Brain microvascular endothelial cell (primary cell): ENCODE measurements around the gene WLS.

Experiments used
- DNase-seq: peaks from one replicate; pipeline ENCODE4 v3.0.0-alpha.2; 2020
- H3K27ac ChIP-seq: fragments of 250-450 bp; sonication (Bioruptor Pico); 2 replicates; pipeline ENCODE4 v1.5.1; 2020; ENCODE audit warnings: mild to moderate bottlenecking, moderate library complexity
- H3K27me3 ChIP-seq: fragments of 250-450 bp; sonication (Bioruptor Pico); replicated peaks from 2 replicates; pipeline ENCODE4 v1.5.1; 2020; ENCODE audit warnings: mild to moderate bottlenecking
- H3K36me3 ChIP-seq: fragments of 250-450 bp; sonication (Bioruptor Pico); replicated peaks from 2 replicates; pipeline ENCODE4 v1.5.1; 2020; ENCODE audit warnings: mild to moderate bottlenecking
- H3K4me3 ChIP-seq: 2 replicates; pipeline ENCODE4 v1.5.1; 2011; ENCODE audit warnings: low read depth, mild to moderate bottlenecking, control low read depth, low read length, moderate library complexity
- CTCF ChIP-seq: IDR thresholded peaks from 2 replicates; pipeline ENCODE4 v1.5.1; 2011; ENCODE audit warnings: low read depth, mild to moderate bottlenecking, moderate library complexity, low read length, control low read depth, inconsistent platforms; ENCODE audit errors: missing control alignments
- in situ Hi-C: cut with HindIII; loops from 2 replicates; pipeline ENCODE4 v1.10.0; 2017; ENCODE audit warnings: low sequenced_read_pairs, low pct_ligation_motif_present

The WLS gene

GRCh38 chr1:68204977-68205630 lies 27.2 kb downstream of the WLS start:
- Histone ChIP-seq H3K36me3 (no peaks in the 10 kb centered on the region), H3K27me3 (no peaks in the 10 kb centered on the region), H3K4me3 (no peak overlapping the region), H3K27ac (no peak overlapping the region)
- TF ChIP-seq CTCF = no peak
- DNase-seq = no peak
- in situ Hi-C loops = no loop called here

- DNase-seq = peak; percentile 46
- H3K27ac ChIP-seq = no peak overlapping the region
- no peak overlapping the region for H3K4me3 ChIP-seq
- H3K36me3 ChIP-seq = no peaks in the 10 kb centered on the region
- no peaks in the 10 kb centered on the region for H3K27me3 ChIP-seq
- in situ Hi-C loops = no loop called here
- TF ChIP-seq CTCF = no peak
These were observed 30.0 kb downstream of the WLS start for GRCh38 chr1:68202239-68202832.

- H3K27ac ChIP-seq = no peak overlapping the region
- no peak overlapping the region for H3K4me3 ChIP-seq
- TF ChIP-seq CTCF = no peak
These were observed 30.6 kb downstream of the WLS start for GRCh38 chr1:68201546-68202238.

GRCh38 chr1:68199603-68200002 lies 32.7 kb downstream of the WLS start:
- no peak overlapping the region for H3K4me3 ChIP-seq
- in situ Hi-C loops = no loop called here
- TF ChIP-seq CTCF = no peak
- H3K27me3 ChIP-seq = no peaks in the 10 kb centered on the region
- DNase-seq = no peak
- no peaks in the 10 kb centered on the region for H3K36me3 ChIP-seq
- H3K27ac ChIP-seq = no peak overlapping the region

More at GRCh38 chr1:68201546-68202238, 30.6 kb downstream of the WLS start:
- no peaks in the 10 kb centered on the region for H3K36me3 ChIP-seq
- H3K27me3 ChIP-seq = no peaks in the 10 kb centered on the region
- in situ Hi-C loops = no loop called here
- DNase-seq = no peak

- H3K36me3 ChIP-seq = peaks cover 2% of the 10 kb centered on the region
- in situ Hi-C loops = no loop called here
- H3K27me3 ChIP-seq = no peaks in the 10 kb centered on the region
- H3K27ac ChIP-seq = peak overlapping the region; percentile 50
- no peak for DNase-seq
- H3K4me3 ChIP-seq = no peak overlapping the region
- no peak for TF ChIP-seq CTCF
These were observed 33.6 kb downstream of the WLS start for GRCh38 chr1:68198752-68199151.
